Gastrocnemius medialis (tissue), 4 donors: ENCODE measurements around the gene PIGB.

Source experiments
- CTCF ChIP-seq, 5 experiments: fragments of 450-650 bp in 3 of 5; fragments of 200-600 bp in 2 of 5; sonication (generic) in 2 of 5; IDR thresholded peaks in 4 of 5; conservative IDR thresholded peaks in 1 of 5; 1 replicate in 4 of 5; 2 replicates in 1 of 5; pipeline ENCODE4 v1.5.1; 2016 to 2019; ENCODE audit warnings: antibody characterized with exemption in 5 of 5, mild to moderate bottlenecking in 3 of 5, moderate library complexity in 3 of 5
- POLR2A ChIP-seq, 2 donors: fragments of 450-650 bp; IDR thresholded peaks; one replicate each; pipeline ENCODE4 v1.6.1; 2017; ENCODE audit warnings: antibody characterized with exemption in 2 of 2, mild to moderate bottlenecking in 2 of 2, moderate library complexity in 2 of 2

GRCh38 chr15:55383687-55384086 lies 64.7 kb downstream of the PIGB start:
- TF ChIP-seq CTCF (IDR thresholded peaks at IDR 0.05 in 4 of 5, conservative IDR thresholded peaks at IDR 0.05 in 1 of 5) = no peak
- TF ChIP-seq POLR2A (IDR thresholded peaks at IDR 0.05) = no peak
